HL-60/S4 (cell line): ENCODE results near the gene SLC4A1AP.

Source experiments
- in situ Hi-C: fragments of 300-500 bp; cut with MboI; formaldehyde crosslinking; loops from 2 replicates; pipeline ENCODE4 v1.14.3; 2022; ENCODE audit warnings: low sequenced_read_pairs

The SLC4A1AP gene

DNA sequence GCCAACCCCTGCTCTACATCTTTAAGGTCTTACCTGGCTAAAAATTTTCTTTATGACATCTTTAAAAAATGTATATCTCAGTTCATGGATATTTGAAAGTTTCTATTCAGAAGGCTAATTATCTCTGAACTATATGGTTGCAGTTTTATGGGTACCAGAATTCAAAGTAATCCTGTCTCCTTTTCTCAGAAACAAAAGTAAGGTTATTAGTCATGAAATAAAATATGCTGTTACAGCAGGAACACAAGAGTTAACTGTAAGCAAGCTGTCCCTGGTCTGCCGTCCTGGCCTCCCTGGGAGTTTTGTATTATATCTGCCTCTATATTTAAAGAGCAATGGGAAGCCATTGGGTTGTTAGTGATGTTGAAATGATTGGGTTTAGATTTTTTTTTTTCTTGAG is 34.0 kb downstream of the SLC4A1AP start:
- in situ Hi-C loops, result no loop called here

- in situ Hi-C loops, result no loop called here
Observed at GRCh38 chr2:27701676-27702075, 38.0 kb downstream of the SLC4A1AP start.

GRCh38 chr2:27702302-27702701 is 38.6 kb downstream of the SLC4A1AP start:
- in situ Hi-C loops, result no loop called here

- in situ Hi-C loops, result no loop called here
Observed at GRCh38 chr2:27703638-27704341, 40.1 kb downstream of the SLC4A1AP start.

DNA sequence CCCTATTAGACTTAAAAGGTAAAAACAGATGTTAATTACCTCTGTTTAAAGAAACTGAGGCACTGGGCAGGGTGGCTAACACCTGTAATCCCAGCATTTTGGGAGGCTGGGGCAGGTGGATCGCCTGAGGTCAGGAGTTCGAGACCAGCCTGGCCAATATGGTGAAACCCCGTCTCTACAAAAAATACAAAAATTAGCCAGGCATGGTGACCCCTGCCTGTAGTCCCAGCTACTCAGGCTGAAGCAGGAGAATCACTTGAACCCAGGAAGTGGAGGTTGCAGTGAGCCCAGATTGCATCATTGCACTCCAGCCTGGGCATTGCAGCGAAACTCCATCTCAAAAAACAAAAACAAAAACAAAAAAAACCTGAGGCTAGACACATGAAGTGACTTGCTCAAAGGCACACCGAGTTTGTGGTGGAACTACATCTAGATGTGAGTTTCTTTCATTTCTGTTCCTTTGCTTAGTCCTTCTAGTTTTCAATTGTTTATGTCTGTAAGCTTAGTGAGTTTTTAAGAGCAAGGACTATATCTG is 40.7 kb downstream of the SLC4A1AP start:
- in situ Hi-C loops, result no loop called here

DNA sequence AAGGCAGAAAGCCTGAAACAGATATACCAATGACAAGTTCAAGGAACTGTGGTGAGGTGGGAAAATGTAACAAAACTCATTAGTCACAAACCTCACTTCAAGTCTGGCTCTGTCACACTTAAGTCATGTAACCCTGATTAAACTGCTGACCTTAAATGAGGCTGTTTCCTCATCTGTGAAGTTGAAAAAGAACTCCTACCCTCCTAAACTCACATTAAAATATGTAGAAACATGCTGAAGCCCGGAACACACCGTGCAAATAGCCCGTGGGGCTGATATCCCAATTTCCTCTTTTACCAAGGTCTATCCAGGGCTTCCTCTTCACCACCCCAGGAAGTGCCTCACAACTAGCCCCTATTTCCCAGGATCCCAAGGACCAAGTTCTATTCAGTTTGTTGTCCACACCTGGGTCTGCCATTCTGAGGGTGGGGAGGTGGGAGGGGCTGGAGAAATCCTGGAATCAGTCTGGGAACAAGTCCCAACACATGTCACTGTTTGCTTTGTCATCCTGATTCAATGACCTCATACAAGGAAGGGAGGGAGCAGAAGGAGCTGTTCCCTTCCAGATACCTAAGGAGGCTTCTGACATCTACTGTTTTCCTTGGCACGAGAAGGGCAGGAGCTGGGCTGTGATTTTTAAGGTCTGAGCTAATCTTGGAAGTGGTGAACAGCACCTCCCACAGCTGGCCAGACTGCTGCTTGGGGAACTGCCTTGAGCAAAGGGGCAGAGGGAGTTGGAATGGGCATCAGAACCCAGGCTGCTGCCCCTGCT is 42.3 kb downstream of the SLC4A1AP start:
- in situ Hi-C loops, result no loop called here

- in situ Hi-C loops, result no loop called here
Observed at GRCh38 chr2:27707462-27708256, 44.0 kb downstream of the SLC4A1AP start.

GRCh38 chr2:27708257-27708654 is 44.6 kb downstream of the SLC4A1AP start:
- in situ Hi-C loops, result no loop called here

DNA sequence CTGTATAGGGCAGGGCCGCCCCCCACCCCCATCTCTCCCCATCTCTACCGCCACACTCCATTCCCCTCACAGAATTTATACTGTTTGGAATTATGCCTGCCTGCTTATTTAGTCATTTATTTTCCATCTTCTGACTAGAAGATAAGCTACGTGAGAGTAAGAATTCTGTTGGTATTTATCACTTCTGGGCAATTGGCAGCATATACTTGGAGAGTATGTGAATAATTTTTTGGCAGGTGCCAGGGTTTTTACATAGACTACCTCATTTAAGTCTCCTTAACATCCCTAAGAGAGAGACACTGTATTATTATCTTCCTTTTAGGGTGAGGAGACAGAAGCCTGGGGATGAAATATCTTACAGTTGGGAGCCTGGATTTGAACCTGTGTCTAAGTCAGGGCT is 45.0 kb downstream of the SLC4A1AP start:
- in situ Hi-C loops, result no loop called here

- in situ Hi-C loops, result no loop called here
Observed at GRCh38 chr2:27709326-27709725, 45.6 kb downstream of the SLC4A1AP start.

DNA sequence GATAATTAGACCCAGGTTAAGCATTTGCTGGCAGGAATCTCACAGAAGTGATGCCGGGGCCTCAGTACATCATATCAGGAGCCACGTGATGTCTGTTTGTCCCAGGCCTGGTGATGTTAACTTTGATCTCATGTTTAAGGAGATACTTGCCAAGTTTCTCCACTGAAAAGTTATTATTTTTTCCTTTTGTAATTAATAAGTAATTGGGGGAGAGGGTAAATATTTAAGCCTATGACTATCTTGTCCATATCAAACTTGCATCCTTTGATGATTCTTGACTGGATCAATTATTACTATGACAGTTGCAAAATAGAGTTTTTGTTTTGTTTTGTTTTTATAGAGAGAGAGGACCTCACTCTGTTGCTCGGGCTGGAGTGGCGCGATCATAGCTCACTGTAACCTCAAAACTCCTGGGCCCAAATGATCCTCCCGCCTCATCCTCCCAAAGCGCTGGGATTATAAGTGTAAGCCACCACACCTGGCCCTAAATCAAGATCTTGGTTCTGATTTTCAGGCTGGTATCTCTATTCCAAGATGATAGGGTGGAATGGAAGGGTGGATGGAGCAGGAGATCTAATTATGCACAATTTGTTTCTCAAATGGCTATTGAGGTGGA is 46.4 kb downstream of the SLC4A1AP start:
- in situ Hi-C loops, result no loop called here

- in situ Hi-C loops, result no loop called here
Observed at GRCh38 chr2:27710640-27711430, 47.1 kb downstream of the SLC4A1AP start.

DNA sequence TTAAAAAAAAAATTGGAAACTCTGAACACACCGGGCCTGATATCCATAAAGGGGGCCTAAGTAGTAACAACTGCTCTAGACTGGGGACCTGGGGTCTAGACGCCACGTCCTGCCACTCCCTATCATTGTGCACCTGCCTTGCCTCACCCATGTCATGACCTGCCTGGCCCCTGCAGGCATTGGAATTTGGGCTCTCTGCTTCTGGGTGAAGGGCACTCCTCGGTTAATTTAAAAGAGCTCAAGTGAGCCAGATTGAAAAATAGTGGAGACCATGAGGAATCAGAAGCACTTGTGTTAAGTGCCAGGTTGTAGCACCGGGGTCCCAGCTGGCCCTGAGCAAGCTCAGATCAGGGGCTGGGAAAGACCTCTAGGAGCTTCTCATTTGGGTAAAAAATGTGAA is 48.1 kb downstream of the SLC4A1AP start:
- in situ Hi-C loops, result no loop called here

GRCh38 chr2:27712522-27712921 is 48.8 kb downstream of the SLC4A1AP start:
- in situ Hi-C loops, result no loop called here

DNA sequence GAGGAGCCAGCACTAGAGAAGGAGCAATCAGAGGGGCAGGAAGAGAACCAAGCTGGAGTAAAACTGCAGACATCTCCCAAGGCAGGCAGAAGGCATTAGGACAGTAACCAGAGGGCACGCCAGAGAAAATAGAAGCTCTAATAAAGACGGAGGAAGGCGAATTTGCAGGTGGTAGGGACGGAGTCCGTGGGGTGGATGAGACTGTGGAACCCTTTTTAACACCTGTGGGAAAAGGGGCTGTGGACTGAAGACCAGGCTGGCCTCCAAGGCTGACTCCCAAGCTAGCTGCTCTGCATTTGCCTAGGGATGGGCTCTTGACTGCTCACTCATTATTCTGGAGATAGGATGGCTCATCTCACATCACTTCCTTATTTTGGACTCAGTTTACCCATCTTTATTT is 49.5 kb downstream of the SLC4A1AP start:
- in situ Hi-C loops, result no loop called here

- in situ Hi-C loops, result no loop called here
Observed at GRCh38 chr2:27714053-27714452, 50.4 kb downstream of the SLC4A1AP start.

GRCh38 chr2:27714851-27715291 is 51.2 kb downstream of the SLC4A1AP start:
- in situ Hi-C loops, result no loop called here

GRCh38 chr2:27715318-27716210 is 51.9 kb downstream of the SLC4A1AP start:
- in situ Hi-C loops, result no loop called here
